ENCODE data around the gene CCDC63.

CCDC63 gene

GRCh38 chr12:110819646-110820045 is 27.1 kb upstream of the CCDC63 start:
- no peak for TF ChIP-seq CTCF (IDR thresholded peaks at IDR 0.05; ENCODE audit: low read length, missing control alignments)
- H3K4me3 ChIP-seq (replicated peaks; ENCODE audit: low read depth, low read length), result no peak overlapping the region

GRCh38 chr12:110821917-110822316 is 24.9 kb upstream of the CCDC63 start:
- H3K4me3 ChIP-seq (replicated peaks; ENCODE audit: low read depth, low read length), result no peak overlapping the region
- no peak for TF ChIP-seq CTCF (IDR thresholded peaks at IDR 0.05; ENCODE audit: low read length, missing control alignments)
- no peak for DNase-seq (ENCODE audit: low read depth)

More at GRCh38 chr12:110819646-110820045, 27.1 kb upstream of the CCDC63 start:
- DNase-seq (ENCODE audit: low read depth), result no peak

GRCh38 chr12:110822821-110823415 is 23.9 kb upstream of the CCDC63 start:
- DNase-seq (ENCODE audit: low read depth), result no peak
- no peak for TF ChIP-seq CTCF (IDR thresholded peaks at IDR 0.05; ENCODE audit: low read length, missing control alignments)

GRCh38 chr12:110824342-110824741 is 22.4 kb upstream of the CCDC63 start:
- DNase-seq (ENCODE audit: low read depth), result no peak
- no peak overlapping the region for H3K4me3 ChIP-seq (replicated peaks; ENCODE audit: low read depth, low read length)
- TF ChIP-seq CTCF (IDR thresholded peaks at IDR 0.05; ENCODE audit: low read length, missing control alignments), result no peak

More at GRCh38 chr12:110822821-110823415, 23.9 kb upstream of the CCDC63 start:
- H3K4me3 ChIP-seq (replicated peaks; ENCODE audit: low read depth, low read length), result no peak overlapping the region

GRCh38 chr12:110825530-110825929 is 21.3 kb upstream of the CCDC63 start:
- H3K4me3 ChIP-seq (replicated peaks; ENCODE audit: low read depth, low read length), result no peak overlapping the region
- TF ChIP-seq CTCF (IDR thresholded peaks at IDR 0.05; ENCODE audit: low read length, missing control alignments), result no peak
- no peak for DNase-seq (ENCODE audit: low read depth)

- peak; percentile 88 for DNase-seq (ENCODE audit: low read depth)
- H3K4me3 ChIP-seq (replicated peaks; ENCODE audit: low read depth, low read length), result no peak overlapping the region
- peak; percentile 78 for TF ChIP-seq CTCF (IDR thresholded peaks at IDR 0.05; ENCODE audit: low read length, missing control alignments)
These were observed 20.1 kb upstream of the CCDC63 start for GRCh38 chr12:110826592-110827200.

GRCh38 chr12:110829308-110829707 is 17.5 kb upstream of the CCDC63 start:
- no peak for DNase-seq (ENCODE audit: low read depth)
- no peak for TF ChIP-seq CTCF (IDR thresholded peaks at IDR 0.05; ENCODE audit: low read length, missing control alignments)
- H3K4me3 ChIP-seq (replicated peaks; ENCODE audit: low read depth, low read length), result no peak overlapping the region
